HTERT RPE-1 (cell line): ENCODE results near the gene PRKCQ.

Experiments used
- in situ Hi-C: fragments of 300-500 bp; cut with MboI; formaldehyde crosslinking; loops from 4 replicates; pipeline ENCODE4 v1.14.3; 2020; ENCODE audit warnings: low sequenced_read_pairs

PRKCQ gene

GRCh38 chr10:6570893-6571292 lies 9.2 kb downstream of the PRKCQ start:
- in situ Hi-C loops = no loop called here

- in situ Hi-C loops = no loop called here
Measured at GRCh38 chr10:6569259-6569658, 10.8 kb downstream of the PRKCQ start.

GRCh38 chr10:6567884-6568283 lies 12.2 kb downstream of the PRKCQ start:
- in situ Hi-C loops = no loop called here

GRCh38 chr10:6567203-6567703 lies 12.8 kb downstream of the PRKCQ start:
- in situ Hi-C loops = no loop called here

- in situ Hi-C loops = no loop called here
Measured at GRCh38 chr10:6565588-6565987, 14.5 kb downstream of the PRKCQ start.

DNA sequence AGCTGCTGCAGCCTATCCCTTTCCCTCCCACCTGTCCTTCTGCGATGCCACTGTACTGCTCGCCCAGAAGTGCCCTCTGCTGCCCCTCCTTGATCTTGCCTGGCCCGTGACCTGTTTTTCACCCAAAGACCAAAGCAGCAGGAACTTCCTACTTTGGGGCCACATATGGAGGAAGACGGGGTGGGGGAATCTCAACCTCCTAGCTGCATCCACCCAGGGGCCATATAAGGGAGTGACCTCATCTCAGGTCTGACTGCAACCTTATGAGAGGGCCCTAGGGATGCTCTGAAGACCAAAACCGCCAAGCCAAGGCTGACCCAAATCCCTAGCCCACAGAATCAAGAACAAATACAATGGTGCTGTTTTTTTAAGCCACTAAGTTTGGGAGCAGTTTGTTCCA lies 15.7 kb downstream of the PRKCQ start:
- in situ Hi-C loops = no loop called here

- in situ Hi-C loops = no loop called here
Measured at GRCh38 chr10:6563731-6564130, 16.3 kb downstream of the PRKCQ start.

- in situ Hi-C loops = no loop called here
Measured at GRCh38 chr10:6563075-6563474, 17.0 kb downstream of the PRKCQ start.

GRCh38 chr10:6562221-6562620 lies 17.9 kb downstream of the PRKCQ start:
- in situ Hi-C loops = no loop called here

GRCh38 chr10:6561552-6561951 lies 18.5 kb downstream of the PRKCQ start:
- in situ Hi-C loops = no loop called here

- in situ Hi-C loops = no loop called here
Measured at GRCh38 chr10:6558759-6559461, 21.2 kb downstream of the PRKCQ start.

DNA sequence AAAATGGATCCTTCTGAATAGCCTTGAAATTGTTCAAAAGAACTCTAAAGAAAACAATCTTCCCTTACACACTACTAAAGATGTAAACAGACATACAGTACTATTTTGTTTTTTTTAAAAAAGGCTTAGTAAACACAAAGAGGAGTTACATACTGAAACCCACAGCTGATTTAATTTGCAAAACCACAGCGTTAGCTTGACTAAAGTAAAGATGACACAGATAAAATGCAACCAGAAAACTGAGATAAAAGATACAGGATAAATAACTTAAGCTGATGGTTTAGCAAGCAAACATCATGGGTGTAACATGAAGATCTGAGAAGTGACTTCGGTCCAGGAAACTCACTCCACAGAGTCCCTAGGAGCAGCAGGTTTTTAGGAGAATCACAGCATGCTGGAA lies 21.8 kb downstream of the PRKCQ start:
- in situ Hi-C loops = no loop called here

DNA sequence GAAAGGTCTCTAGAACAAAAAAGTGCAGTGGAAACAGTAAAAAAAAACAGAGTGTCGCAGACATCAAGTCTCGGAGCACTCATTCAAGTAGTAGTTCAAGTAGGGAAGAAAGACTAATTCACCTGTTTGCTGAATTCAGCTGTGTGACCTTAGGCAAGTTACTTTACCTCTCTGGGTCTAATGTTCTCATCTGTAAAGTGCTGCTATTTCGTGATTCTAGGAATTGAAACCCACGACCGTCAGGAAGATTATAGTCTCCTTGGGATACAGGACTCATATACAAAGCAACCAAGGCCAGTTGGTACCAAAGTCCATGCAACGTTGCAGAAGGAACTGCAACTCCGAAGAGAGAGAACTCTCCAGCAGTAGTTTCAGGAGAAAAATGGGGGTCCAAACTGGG lies 26.1 kb downstream of the PRKCQ start:
- in situ Hi-C loops = no loop called here

DNA sequence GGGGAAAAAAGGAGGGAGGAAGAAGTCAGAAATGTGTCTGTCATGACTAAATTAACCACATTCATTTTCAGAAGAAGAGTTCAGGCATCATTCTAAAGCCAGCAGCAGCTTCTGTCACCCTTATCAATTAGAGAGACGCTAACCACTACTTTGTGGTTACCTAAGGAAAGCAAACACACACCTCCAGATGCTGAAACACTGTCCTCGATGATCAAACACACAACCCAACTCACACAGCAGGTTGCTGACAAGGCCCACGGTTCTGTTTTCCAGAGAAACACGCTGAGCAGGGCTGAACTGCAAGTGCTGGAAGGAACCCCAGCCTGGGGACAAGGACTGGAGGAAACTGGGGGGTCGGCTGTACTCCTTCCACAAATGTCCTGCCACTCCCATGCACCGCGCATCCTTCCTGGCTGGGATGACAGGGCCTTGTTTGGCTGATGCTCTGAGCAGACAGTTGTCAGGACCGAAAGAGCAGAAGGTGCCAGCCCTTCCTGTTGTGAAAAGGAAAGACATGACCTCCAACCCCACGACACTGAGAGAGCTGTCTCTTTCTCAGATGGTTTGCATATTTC lies 36.6 kb downstream of the PRKCQ start:
- in situ Hi-C loops = no loop called here

DNA sequence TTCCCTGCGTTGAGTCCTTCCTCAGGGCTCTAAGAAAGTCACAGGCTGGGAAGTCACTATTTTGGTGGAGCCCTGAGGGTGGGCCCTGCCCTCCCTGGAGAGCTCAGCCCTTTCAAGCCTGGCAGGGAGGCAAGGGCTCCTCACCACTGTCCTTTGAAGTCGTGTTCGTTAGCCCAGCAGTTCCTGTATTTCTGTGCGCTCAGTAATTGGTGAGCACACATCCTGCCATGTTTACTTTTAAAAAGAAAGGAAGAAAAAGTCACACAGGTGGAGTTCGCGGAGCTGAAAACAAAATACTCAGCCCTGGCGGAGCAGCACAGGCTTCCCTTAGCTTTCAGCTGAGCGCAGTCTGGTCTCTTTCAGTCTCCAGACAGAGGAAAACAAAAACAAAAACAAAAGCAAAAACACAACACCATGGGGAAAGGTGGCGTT lies 37.1 kb downstream of the PRKCQ start:
- in situ Hi-C loops = no loop called here

- in situ Hi-C loops = no loop called here
Measured at GRCh38 chr10:6539833-6540232, 40.2 kb downstream of the PRKCQ start.

- in situ Hi-C loops = no loop called here
Measured at GRCh38 chr10:6537770-6538169, 42.3 kb downstream of the PRKCQ start.

DNA sequence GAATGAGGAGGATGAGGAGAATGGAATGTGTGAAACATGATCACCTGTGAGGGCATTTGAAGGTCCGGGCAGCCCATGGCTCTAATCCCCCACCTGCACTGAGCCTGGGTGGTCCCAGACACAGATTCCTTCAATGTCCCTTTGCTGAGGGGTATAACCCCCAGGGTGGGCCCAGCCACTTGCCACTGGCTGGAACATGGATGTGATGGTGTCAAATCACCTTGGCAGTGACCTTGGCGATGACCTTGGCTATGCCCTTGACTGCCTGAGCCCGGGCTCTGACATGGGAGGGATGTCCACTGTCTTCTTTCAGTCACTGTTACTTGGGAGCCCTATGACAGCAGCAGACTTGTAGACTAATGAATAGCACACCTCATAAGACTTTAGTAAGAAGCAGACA lies 44.0 kb downstream of the PRKCQ start:
- in situ Hi-C loops = no loop called here

GRCh38 chr10:6535156-6535764 lies 44.8 kb downstream of the PRKCQ start:
- in situ Hi-C loops = no loop called here

GRCh38 chr10:6532321-6532720 lies 47.8 kb downstream of the PRKCQ start:
- in situ Hi-C loops = no loop called here

GRCh38 chr10:6530966-6531365 lies 49.1 kb downstream of the PRKCQ start:
- in situ Hi-C loops = no loop called here

GRCh38 chr10:6530211-6530840 lies 49.8 kb downstream of the PRKCQ start:
- in situ Hi-C loops = no loop called here
